GM23338 (cell line): ENCODE data around the gene IL1RAPL2. TPM values are rescaled to one million over a fixed set of nuclear protein-coding genes. Genes with fewer than 3 reads are reported as not detected.
A peak's percentile ranks its signal among the peaks of the same experiment; 100 is the strongest.

ENCODE experiments used
- ATAC-seq: fragments of 200-7000 bp; cut with Tn5 transposase; 3 replicates; pipeline ENCODE4 v1.9.1; 2020
- DNase-seq: peaks from one replicate; pipeline ENCODE4 v3.0.0-alpha.2; 2015; ENCODE audit warnings: low spot score
- H2AFZ ChIP-seq: fragments of 200-600 bp; sonication (generic); 2 replicates; pipeline ENCODE4 v1.8.0; 2016; ENCODE audit warnings: antibody characterized with exemption, mild to moderate bottlenecking, moderate library complexity
- H3F3A ChIP-seq: fragments of 200-600 bp; sonication (generic); replicated peaks from 2 replicates; pipeline ENCODE4 v1.8.0; 2017; ENCODE audit warnings: antibody characterized with exemption, mixed run types, low read depth
- H3K27ac ChIP-seq: fragments of 200-600 bp; sonication (generic); 2 replicates; pipeline ENCODE4 v1.6.1; 2016; ENCODE audit warnings: low read depth
- H3K27me3 ChIP-seq: fragments of 200-600 bp; sonication (generic); 2 replicates; pipeline ENCODE4 v1.8.0; 2016; ENCODE audit warnings: mild to moderate bottlenecking, mixed run types, moderate library complexity; ENCODE audit not compliant: insufficient read depth
- H3K36me3 ChIP-seq: fragments of 200-600 bp; sonication (generic); 2 replicates; pipeline ENCODE4 v1.8.0; 2016; ENCODE audit warnings: mild to moderate bottlenecking; ENCODE audit not compliant: insufficient read depth
- H3K4me1 ChIP-seq: fragments of 200-600 bp; sonication (generic); 2 replicates; pipeline ENCODE4 v1.8.0; 2016; ENCODE audit warnings: mild to moderate bottlenecking, moderate library complexity; ENCODE audit not compliant: insufficient read depth
- H3K4me2 ChIP-seq: fragments of 200-600 bp; sonication (generic); 2 replicates; pipeline ENCODE4 v1.7.1; 2017; ENCODE audit warnings: mixed run types
- H3K4me3 ChIP-seq: fragments of 200-600 bp; sonication (generic); 2 replicates; pipeline ENCODE4 v1.6.1; 2016; ENCODE audit warnings: mixed run types
- H3K79me2 ChIP-seq: fragments of 200-600 bp; sonication (generic); replicated peaks from 2 replicates; pipeline ENCODE4 v1.8.0; 2017; ENCODE audit warnings: mild to moderate bottlenecking; ENCODE audit not compliant: insufficient read depth
- H3K9me2 ChIP-seq: fragments of 200-600 bp; sonication (generic); 2 replicates; pipeline ENCODE4 v1.8.0; 2017; ENCODE audit not compliant: insufficient read depth
- H4K20me1 ChIP-seq: fragments of 200-600 bp; sonication (generic); replicated peaks from 2 replicates; pipeline ENCODE4 v1.8.0; 2017; ENCODE audit warnings: mild to moderate bottlenecking; ENCODE audit not compliant: insufficient read depth
- H3K27ac Mint-ChIP-seq: 2 replicates; pipeline ENCODE4 v1.8.0; 2020; ENCODE audit warnings: inconsistent platforms, mild to moderate bottlenecking, moderate library complexity, mixed read lengths
- H3K27me3 Mint-ChIP-seq: 3 replicates; pipeline ENCODE4 v1.8.0; 2022; ENCODE audit warnings: low read depth, mild to moderate bottlenecking, moderate library complexity, mixed read lengths, inconsistent platforms; ENCODE audit not compliant: insufficient read depth, poor library complexity
- H3K36me3 Mint-ChIP-seq: 3 replicates; pipeline ENCODE4 v1.8.0; 2021; ENCODE audit warnings: low read depth, mild to moderate bottlenecking, inconsistent platforms, moderate library complexity, mixed read lengths
- H3K4me1 Mint-ChIP-seq: 3 replicates; pipeline ENCODE4 v1.8.0; 2020; ENCODE audit warnings: mild to moderate bottlenecking, inconsistent platforms, mixed read lengths
- H3K4me3 Mint-ChIP-seq: 3 replicates; pipeline ENCODE4 v1.8.0; 2021; ENCODE audit warnings: moderate library complexity, mild to moderate bottlenecking, inconsistent platforms, mixed read lengths
- H3K9me3 Mint-ChIP-seq: 3 replicates; pipeline ENCODE4 v1.8.0; 2020; ENCODE audit warnings: moderate library complexity, mild to moderate bottlenecking, inconsistent platforms, mixed read lengths
- CREB1 ChIP-seq: fragments of 250-450 bp; sonication (Bioruptor Pico); IDR thresholded peaks from 2 replicates; pipeline ENCODE4 v1.5.0; 2020; ENCODE audit warnings: low read depth, mild to moderate bottlenecking, moderate library complexity
- CTCF ChIP-seq, 2 experiments: fragments of 200-600 bp in 1 of 2; sonication (generic) in 1 of 2; conservative IDR thresholded peaks; 2 replicates each; pipeline versions ENCODE4 v1.5.1 to v1.6.1; 2016 to 2017; ENCODE audit warnings: antibody characterized with exemption in 2 of 2, low read depth in 2 of 2, mild to moderate bottlenecking in 2 of 2, moderate library complexity in 1 of 2
- EZH2 ChIP-seq: fragments of 200-600 bp; sonication (generic); IDR thresholded peaks from one replicate; pipeline ENCODE4 v1.8.0; 2017; ENCODE audit warnings: antibody characterized with exemption, mild to moderate bottlenecking, low read depth; ENCODE audit not compliant: unreplicated experiment
- EZH2phosphoT487 ChIP-seq: fragments of 200-600 bp; sonication (generic); IDR thresholded peaks from one replicate; pipeline ENCODE4 v1.8.1; 2018; ENCODE audit warnings: antibody characterized with exemption; ENCODE audit not compliant: unreplicated experiment
- NANOG ChIP-seq: IDR thresholded peaks from 2 replicates; pipeline ENCODE4 v1.6.1; 2016; ENCODE audit warnings: antibody characterized with exemption, borderline replicate concordance
- STAT1 ChIP-seq: IDR thresholded peaks from one replicate; pipeline ENCODE4 v1.6.1; 2016; ENCODE audit warnings: antibody characterized with exemption; ENCODE audit not compliant: unreplicated experiment
- ZNF114 ChIP-seq: fragments of 250-450 bp; sonication (Bioruptor Pico); IDR thresholded peaks from 2 replicates; pipeline ENCODE4 v1.5.0; 2020; ENCODE audit warnings: mild to moderate bottlenecking, moderate library complexity
- polyA plus RNA-seq: library from polyadenylated mRNA; unstranded; fragments of >200 nt; fragmentation: Nextera tagmentation; extraction: Ambion mirVana; gene quantifications from 2 replicates; pipeline ENCODE4 v1.2.1, GENCODE V29; 2016
- total RNA-seq: library from RNA; depleted of rRNA; stranded (reverse); fragments of >200 nt; shearing (Covaris generic); gene quantifications from 2 replicates; pipeline ENCODE4 v1.2.3, GENCODE V29; 2014

The IL1RAPL2 gene
- total and polyA plus RNA-seq, 2 experiments from 2014 or later: 0.80 to 0.94 TPM

- Histone ChIP-seq H3K27ac (peak overlapping the region; percentile 64; the same call in 1 of the 2 replicates), H3K79me2 (no peaks in the 10 kb centered on the region), H3K4me2 (peak overlapping the region; percentile 63; the same call in 1 of the 2 replicates), H3K27me3 (no peaks in the 10 kb centered on the region), H3K36me3 (no peaks in the 10 kb centered on the region), H3K9me2 (no peaks in the 10 kb centered on the region), H3K4me1 (peaks cover 21% of the 10 kb centered on the region), H2AFZ (no peak overlapping the region), H3K4me3 (no peak overlapping the region), H4K20me1 (no peaks in the 10 kb centered on the region), H3F3A (no peaks in the 10 kb centered on the region)
- ATAC-seq: no peak
- H3K4me3 Mint-ChIP-seq: no peak overlapping the region
- TF ChIP-seq STAT1 (no peak), CREB1 (CRISPR knock-in tag) (no peak), CTCF (conservative IDR thresholded peaks at IDR 0.05; ENCODE audit: low read depth in 2 of 2) (no peak), EZH2phosphoT487 (no peak), ZNF114 (CRISPR knock-in tag) (no peak)
- H3K27me3 Mint-ChIP-seq: no peaks in the 10 kb centered on the region
- peaks cover 10% of the 10 kb centered on the region; the same call in 2 of the 3 replicates for H3K36me3 Mint-ChIP-seq
- no peak for DNase-seq
- H3K9me3 Mint-ChIP-seq: peaks cover 12% of the 10 kb centered on the region; the same call in 2 of the 3 replicates
- peak overlapping the region; percentile 85 for H3K27ac Mint-ChIP-seq
- H3K4me1 Mint-ChIP-seq: peaks cover 19% of the 10 kb centered on the region
Observed at GRCh38 chrX:105495376-105495775, 929.4 kb downstream of the IL1RAPL2 start.

GRCh38 chrX:105502336-105502735, 936.3 kb downstream of the IL1RAPL2 start:
- H3F3A ChIP-seq: no peaks in the 10 kb centered on the region
- 0 out of 2 replicates have a peak, but pooled peaks cover 2% of the 10 kb centered on the region for H3K9me2 ChIP-seq
- DNase-seq: no peak
- Mint-ChIP-seq H3K36me3 (peaks cover 10% of the 10 kb centered on the region; the same call in 2 of the 3 replicates), H3K27me3 (no peaks in the 10 kb centered on the region), H3K27ac (no peak overlapping the region), H3K9me3 (peaks cover 12% of the 10 kb centered on the region; the same call in 2 of the 3 replicates), H3K4me3 (no peak overlapping the region), H3K4me1 (no peaks in the 10 kb centered on the region)
- TF ChIP-seq ZNF114 (CRISPR knock-in tag) (no peak), CREB1 (CRISPR knock-in tag) (no peak), EZH2 (no peak)
- H2AFZ ChIP-seq: no peak overlapping the region
- H3K4me1 ChIP-seq: no peaks in the 10 kb centered on the region
- H3K79me2 ChIP-seq: no peaks in the 10 kb centered on the region
- H3K27ac ChIP-seq: no peak overlapping the region
- no peaks in the 10 kb centered on the region for H3K27me3 ChIP-seq
- no peak overlapping the region for H3K4me3 ChIP-seq
- ATAC-seq: no peak
- no peaks in the 10 kb centered on the region for H3K36me3 ChIP-seq
- no peaks in the 10 kb centered on the region for H4K20me1 ChIP-seq
- no peak overlapping the region for H3K4me2 ChIP-seq

- DNase-seq (no peak), ATAC-seq (no peak)
- Mint-ChIP-seq H3K27ac (no peak overlapping the region), H3K9me3 (no peaks in the 10 kb centered on the region; the same call in 2 of the 3 replicates), H3K4me1 (no peaks in the 10 kb centered on the region), H3K36me3 (no peaks in the 10 kb centered on the region), H3K27me3 (no peaks in the 10 kb centered on the region), H3K4me3 (no peak overlapping the region)
- Histone ChIP-seq H3K4me2 (no peak overlapping the region), H3K27me3 (no peaks in the 10 kb centered on the region), H3F3A (no peaks in the 10 kb centered on the region), H3K4me1 (no peaks in the 10 kb centered on the region), H2AFZ (no peak overlapping the region), H3K27ac (no peak overlapping the region), H3K9me2 (no peaks in the 10 kb centered on the region), H3K36me3 (no peaks in the 10 kb centered on the region), H3K4me3 (no peak overlapping the region), H3K79me2 (no peaks in the 10 kb centered on the region), H4K20me1 (no peaks in the 10 kb centered on the region)
- no peak for TF ChIP-seq NANOG
- no peak for TF ChIP-seq STAT1
- TF ChIP-seq CREB1 (CRISPR knock-in tag): no peak
- no peak for TF ChIP-seq ZNF114 (CRISPR knock-in tag)
- TF ChIP-seq CTCF (conservative IDR thresholded peaks at IDR 0.05; ENCODE audit: low read depth in 2 of 2): no peak
Observed at GRCh38 chrX:105515561-105515960, 949.6 kb downstream of the IL1RAPL2 start.
